Cortex of kidney (tissue), 1 donor: ENCODE measurements around the gene LTBP4.
"Not testable (repeated sequence)": the region's sequence is repeated elsewhere in the genome, so short reads cannot be mapped to it uniquely, and the experiment has no call there.

Source experiments
- DNase-seq: peaks from one replicate; lab custom pipeline; 2025; lab: John Stamatoyannopoulos, UW

The LTBP4 gene

DNA sequence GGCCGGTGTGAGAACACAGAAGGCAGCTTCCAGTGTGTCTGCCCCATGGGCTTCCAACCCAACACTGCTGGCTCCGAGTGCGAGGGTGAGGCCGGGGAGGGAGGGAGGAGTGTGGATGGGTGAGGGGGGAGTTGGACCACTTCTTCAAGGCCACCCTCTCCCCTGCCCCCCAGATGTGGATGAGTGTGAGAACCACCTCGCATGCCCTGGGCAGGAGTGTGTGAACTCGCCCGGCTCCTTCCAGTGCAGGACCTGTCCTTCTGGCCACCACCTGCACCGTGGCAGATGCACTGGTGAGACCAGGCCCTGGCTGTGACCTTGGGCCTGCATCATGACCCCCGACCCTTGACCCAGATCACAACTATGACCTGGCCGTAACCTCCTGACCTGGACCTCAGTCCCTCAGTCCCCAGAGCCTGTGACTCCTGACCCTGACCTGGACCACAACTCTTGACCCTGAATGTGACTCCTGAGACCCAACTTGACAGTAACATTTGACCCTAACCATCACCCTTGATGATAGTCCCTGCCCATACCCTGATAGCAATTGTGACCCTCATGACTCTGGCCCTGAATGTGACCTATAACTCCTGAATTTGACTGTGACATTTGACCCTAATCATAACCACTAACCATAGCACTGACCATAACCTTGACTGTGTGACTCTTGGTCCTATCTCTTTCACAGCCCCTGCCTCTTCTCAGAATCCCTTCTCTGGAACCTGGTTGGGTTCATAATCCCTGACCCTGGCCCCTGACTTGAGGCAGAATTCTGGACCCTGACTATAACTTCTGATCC lies 10.9 kb downstream of the LTBP4 start:
- no peak for DNase-seq

DNA sequence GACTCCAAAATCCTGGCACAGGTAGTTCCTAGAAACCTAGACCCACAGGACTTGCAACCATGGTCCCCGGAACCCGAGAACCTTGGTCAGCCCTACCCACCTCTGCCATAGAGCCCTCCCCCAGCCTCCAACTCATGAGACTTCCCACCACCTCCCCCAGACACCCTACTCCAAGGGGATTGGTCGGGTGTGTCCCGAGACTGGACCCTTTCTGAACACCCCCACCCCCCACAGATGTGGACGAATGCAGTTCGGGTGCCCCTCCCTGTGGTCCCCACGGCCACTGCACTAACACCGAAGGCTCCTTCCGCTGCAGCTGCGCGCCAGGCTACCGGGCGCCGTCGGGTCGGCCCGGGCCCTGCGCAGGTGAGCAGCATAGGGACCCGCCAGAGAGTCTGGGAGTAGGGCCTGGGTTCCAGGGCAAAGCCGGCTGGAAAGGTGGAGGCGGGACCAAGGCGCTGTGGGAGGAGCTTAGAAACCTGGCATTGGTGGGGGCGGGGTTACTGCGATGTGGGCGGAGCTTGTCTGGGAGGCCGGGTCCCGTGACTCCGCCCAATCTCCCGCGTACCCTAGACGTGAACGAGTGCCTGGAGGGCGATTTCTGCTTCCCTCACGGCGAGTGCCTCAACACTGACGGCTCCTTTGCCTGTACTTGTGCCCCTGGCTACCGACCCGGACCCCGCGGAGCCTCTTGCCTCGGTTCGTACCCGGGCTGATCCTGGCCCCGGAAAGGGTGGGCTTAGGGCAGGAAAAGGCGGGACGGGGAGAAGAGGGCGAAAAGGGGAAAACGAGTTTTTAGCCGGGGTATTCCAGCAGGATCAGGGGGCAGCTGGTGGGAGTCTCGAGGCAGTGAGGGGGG lies 11.9 kb downstream of the LTBP4 start:
- no peak for DNase-seq

DNA sequence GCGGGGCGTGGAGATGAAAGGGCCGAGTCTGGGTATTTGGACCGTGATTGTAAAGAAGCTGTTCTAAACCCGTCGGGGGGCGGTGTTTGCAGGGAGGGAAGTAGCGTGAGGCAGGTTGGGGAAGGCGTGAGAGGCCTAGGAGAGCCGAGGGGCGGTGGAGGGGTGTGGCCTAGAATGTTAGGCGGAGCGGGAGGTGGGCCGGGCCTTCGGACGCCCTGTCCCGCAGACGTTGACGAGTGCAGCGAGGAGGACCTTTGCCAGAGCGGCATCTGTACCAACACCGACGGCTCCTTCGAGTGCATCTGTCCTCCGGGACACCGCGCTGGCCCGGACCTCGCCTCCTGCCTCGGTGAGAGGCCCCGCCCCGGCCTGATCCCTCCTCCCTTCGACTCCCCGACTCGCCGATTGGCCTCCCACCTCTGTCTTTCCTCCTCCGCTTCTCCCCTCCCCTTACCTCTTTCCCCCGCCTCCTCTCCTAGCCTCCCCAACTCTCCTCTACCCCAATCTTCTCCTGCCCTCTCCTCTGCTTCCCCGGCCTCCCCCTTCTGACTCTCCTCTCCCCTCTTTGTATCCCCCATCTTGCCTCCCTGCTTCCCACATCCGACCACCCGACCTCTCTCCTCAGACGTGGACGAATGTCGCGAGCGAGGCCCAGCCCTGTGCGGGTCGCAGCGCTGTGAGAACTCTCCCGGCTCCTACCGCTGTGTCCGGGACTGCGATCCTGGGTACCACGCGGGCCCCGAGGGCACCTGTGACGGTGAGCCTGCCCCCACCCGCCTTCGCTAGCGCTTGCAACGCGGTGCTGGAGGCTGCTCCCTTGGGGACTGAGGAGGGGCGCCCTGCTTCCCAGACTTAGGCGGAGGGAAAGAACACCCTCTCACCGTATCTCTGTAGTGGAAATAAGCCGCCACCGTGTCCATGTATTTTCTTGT lies 12.8 kb downstream of the LTBP4 start:
- no peak for DNase-seq

DNA sequence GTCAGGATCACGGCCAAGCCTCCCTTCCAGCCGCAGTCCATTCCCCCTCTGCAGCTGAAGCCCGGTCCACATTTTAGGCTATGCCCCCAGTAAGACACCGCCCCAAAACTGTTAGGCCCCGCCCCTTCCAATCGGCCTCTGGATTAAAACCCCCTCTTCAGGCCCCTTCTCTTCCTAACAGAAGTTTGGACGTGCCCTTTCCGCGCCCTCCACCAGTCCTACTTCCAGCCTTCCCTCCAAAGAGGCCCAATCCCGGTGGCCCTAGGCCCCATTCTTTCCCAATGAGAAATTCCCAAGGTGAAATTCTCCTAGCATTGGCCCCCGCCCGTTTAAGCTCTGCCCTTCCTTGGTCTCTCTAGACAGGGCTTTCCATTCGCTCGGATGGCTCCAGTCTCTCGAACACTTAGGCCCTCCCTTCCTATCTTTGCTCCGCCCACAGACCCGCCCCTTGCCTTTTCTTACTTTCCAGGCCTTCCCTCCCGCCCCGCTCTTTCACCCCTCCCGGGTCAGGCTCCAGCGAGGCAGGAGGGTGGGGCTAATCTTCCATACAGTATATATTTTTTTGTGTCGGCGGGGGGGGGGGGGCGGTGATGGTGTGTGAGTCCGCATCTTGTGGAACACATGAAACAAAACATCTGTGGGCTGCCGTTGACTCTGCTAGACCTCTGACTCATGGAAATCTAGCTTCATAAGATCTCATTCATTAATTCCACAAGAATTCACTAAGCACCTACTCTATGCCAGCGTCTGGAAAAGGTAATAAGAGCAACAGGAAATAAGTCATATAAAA lies 13.6 kb downstream of the LTBP4 start:
- DNase-seq, result no peak

DNA sequence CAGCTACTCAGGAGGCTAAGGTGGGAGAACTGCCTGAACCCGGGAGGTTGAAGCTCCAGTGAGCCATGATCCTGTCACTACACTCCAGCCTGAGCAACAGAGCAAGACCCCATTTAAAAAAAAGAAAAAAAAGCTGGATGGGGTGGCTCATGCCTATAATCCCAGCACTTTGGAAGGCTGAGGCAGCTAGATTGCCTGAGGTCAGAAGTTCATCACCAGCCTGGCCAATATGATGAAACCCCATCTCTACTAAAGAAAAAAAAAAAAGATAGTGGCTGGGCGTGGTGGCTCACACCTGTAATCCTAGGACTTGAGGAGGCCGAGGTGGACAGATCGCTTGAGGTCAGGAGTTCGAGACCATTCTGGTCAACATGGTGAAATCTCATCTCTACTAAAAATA lies 15.0 kb downstream of the LTBP4 start:
- no peak for DNase-seq

DNA sequence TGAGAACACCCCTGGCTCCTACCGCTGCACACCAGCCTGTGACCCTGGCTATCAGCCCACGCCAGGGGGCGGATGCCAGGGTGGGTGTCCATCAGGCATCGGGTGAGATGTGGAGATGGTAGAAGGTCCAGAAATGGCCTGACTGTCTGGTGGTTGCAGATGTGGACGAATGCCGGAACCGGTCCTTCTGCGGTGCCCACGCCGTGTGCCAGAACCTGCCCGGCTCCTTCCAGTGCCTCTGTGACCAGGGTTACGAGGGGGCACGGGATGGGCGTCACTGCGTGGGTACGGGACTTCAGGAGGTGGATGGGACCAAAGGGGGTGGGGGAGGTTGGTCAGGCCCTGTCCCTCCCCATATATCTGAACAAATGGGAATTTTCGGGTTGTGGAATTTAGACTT lies 15.8 kb downstream of the LTBP4 start:
- no peak for DNase-seq

DNA sequence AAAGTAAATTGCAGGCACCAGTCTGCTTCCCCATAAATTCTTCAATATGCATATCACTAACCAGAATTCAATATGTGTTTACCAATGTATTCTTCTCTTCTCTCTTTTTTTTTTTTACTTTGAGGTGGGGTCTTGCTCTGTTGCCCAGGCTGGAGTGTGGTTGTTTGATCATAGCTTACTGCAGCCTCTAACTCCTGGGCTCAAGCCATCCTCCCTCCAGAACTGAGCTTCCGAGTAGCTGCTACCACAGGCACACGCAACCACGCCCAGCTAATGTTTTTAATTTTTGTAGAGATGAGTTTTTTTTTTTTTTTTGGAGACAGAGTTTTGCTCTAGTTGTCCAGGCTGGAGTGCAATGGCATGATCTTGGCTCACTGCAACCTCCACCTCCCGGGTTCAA lies 16.8 kb downstream of the LTBP4 start:
- DNase-seq, result no peak

DNA sequence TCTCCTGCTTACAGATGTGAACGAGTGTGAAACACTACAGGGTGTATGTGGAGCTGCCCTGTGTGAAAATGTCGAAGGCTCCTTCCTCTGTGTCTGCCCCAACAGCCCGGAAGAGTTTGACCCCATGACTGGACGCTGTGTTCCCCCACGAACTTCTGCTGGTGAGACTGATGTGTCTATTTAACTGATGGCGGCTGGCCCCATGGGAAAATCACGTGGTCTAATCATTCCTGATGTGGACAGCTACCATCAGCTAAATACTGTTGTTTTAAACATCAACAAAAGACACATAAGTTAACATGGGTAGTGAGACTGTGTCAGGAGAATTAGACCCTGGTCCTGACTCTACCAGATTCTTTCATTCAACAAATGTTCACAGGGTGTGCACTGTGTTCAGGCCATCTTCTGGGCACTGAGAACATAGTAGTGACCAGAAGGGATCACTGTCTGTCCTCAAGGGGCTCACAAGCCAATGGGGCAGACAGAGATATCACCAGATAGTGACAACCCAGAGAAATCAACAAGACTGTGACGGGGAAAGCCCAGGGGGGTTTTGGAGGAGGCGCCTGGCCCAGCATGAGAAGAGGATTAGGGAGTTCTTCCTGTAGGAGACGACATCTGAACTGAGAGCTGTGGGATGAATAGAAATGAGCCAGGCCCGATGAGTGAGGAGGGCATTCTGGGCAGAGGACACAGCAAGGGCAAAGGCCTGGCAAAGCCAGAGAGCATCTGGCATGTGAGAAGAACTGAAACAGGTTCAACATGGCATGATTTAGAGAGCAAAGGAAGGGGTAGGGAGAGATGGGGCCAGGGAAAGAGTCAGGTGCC lies 18.4 kb downstream of the LTBP4 start:
- DNase-seq, result no peak

DNA sequence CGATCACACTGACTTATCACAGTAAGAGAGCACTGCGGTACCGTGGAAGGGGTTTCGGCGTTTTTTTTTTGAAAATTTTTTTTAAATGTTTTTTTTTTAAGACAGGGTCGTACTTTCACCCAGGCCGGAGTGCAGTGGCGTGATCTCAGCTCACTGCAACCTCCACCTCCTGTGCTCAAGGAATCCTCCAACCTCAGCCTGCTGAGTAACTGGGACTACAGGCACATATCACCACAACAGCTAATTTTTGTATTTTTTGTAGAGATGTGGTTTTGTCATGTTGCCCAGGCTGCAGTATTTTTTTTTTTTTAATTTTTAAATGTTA lies 19.0 kb downstream of the LTBP4 start:
- no peak for DNase-seq

DNA sequence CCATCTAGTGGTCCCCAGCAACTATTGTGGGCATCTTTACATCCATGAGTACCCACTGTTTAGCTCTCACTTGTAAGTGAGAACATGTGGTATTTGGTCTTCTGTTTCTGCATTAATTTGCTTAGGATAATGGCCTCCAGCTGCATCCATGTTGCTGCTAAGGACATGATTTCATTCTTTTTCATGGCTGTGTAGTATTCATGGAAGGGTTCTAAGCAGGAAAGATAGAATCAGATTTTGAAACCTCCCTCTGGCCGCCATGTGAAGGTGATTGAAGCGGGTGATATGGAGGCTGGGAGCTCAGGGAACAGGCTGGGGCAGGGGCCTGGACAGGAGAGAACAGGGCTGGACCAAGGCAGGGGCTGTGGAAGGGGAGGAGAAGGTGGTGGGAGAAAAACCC lies 20.1 kb downstream of the LTBP4 start:
- DNase-seq, result no peak

DNA sequence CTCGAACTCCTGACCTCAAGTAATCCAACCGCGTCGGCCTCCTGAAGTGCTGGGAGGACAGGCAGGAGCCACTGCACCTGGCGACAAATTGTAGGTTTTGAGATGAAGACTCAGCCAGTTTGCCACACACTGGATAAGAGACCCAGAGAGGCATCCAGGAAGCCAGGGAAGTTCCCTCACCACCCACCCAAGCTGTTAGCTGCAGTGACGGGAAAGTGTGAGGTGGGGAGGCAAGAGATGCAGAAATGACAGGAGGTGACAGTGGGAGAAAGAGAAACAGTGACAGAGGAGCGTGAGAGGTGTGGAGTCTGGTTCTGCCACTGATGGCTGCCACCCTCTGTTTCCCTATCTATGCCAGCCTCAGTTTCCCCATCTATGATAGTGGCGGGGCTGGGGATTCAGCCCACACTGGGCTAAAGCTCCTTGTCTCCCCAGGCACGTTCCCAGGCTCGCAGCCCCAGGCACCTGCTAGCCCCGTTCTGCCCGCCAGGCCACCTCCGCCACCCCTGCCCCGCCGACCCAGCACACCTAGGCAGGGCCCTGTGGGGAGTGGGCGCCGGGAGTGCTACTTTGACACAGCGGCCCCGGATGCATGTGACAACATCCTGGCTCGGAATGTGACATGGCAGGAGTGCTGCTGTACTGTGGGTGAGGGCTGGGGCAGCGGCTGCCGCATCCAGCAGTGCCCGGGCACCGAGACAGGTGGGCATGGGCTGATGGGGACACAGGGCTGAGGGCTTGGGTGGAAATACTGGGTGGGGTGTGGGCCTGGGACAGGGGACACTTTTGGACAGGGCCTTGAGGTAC lies 21.0 kb downstream of the LTBP4 start:
- no peak for DNase-seq

DNA sequence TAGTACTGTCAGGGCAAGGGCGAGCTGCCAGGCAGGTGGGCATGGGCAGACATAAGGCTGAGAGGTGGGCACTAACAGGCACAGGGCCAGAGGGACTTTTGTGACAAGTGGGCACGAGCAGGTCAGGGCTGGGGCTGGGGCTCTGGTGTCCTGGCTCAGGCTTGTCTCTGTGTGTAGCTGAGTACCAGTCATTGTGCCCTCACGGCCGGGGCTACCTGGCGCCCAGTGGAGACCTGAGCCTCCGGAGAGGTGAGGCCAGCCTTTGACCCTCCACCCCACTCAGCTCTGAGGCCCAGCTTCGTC lies 21.6 kb downstream of the LTBP4 start:
- no peak for DNase-seq

DNA sequence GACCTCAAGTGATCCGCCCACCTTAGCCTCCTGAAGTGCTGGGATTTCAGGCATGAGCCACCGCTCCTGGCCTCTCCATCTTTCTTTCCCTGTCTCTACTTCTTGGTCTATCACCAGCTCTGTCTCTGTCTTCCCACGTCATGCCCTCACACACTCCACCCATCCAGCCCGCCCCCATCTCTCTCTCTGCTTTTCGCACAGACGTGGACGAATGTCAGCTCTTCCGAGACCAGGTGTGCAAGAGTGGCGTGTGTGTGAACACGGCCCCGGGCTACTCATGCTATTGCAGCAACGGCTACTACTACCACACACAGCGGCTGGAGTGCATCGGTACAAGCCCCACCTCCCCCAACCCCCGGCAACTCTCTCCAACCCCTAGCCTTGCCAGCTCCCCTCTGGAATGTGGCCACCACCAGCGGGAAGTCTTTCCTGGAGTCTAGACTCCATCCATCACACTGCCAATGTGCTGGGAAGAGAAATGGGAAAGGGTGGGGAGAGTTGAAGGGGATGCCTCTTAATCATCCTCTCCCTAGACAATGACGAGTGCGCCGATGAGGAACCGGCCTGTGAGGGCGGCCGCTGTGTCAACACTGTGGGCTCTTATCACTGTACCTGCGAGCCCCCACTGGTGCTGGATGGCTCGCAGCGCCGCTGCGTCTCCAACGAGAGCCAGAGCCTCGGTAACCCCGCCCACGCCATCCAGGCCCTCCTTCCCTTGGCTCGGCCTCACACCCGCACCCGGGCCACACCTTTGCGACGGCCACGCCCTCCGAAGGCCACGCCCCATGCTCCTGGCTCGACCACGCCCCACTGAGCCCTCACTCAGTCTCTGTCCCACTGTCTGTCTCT lies 22.5 kb downstream of the LTBP4 start:
- no peak for DNase-seq

DNA sequence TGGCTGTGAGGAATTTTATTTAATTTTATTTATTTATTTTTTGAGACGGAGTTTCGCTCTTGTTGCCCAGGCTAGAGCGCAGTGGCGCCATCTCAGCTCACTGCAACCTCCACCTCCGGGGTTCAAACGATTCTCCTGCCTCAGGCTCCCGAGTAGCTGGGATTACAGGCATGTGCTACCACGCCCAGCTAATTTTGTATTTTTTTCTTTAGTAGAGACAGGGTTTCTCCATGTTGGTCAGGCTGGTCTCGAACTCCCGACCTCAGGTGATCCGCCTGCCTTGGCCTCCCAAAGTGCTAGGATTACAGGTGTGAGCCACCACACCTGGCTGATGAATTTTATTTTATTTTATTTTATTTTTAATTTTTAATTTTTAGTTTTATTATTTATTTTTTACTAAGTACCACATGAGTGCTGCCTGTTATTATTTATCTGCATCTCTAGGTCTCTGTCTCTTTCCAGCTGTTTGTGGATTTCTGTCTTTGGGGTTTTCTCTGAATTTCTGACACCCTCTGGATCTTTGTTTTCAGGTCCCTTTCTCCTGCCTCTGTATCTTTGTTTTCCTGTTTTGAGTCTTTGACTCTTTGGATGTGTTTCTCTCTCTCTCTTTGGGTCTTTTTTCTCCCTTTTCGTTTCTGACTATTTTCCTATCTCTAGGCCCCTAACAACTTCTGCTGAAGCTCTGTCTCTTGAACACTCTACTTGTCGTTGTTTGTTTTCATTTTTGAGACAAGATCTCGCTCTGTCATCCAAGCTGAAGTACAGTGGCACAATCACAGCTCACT lies 23.4 kb downstream of the LTBP4 start:
- DNase-seq, result not testable (repeated sequence)

DNA sequence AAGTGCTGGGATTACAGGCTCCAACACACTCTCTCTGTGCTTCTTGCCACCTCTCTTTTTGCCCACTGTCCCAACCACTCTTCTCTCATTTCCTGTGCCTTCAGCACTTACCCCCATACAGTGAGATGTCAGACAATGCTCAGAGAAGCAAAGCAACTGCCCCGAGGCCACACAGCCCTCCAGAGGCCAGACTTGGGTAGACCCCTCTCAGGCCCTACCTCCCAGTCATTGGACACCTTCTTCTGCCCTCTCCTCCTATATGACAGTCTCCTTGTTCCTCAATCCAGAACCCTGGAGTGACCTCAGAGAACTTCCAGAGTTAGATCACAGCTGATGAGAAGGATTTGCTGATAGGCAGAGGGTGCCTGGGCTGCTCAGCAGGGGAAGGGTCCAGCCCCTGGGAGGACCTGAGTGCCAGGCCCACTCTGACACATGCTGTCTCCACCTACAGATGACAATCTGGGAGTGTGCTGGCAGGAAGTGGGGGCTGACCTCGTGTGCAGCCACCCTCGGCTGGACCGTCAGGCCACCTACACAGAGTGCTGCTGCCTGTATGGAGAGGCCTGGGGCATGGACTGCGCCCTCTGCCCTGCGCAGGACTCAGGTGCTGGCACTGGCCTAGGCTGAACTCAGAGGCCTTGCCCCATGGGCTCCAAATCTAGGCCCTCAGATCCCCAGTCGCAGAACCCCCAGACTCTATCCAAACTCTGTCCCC lies 24.4 kb downstream of the LTBP4 start:
- no peak for DNase-seq

DNA sequence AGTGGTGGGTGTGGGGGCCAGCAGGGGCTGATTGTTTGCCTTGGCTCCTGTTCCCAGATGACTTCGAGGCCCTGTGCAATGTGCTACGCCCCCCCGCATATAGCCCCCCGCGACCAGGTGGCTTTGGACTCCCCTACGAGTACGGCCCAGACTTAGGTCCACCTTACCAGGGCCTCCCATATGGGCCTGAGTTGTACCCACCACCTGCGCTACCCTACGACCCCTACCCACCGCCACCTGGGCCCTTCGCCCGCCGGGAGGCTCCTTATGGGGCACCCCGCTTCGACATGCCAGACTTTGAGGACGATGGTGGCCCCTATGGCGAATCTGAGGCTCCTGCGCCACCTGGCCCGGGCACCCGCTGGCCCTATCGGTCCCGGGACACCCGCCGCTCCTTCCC lies 25.7 kb downstream of the LTBP4 start:
- no peak for DNase-seq

DNA sequence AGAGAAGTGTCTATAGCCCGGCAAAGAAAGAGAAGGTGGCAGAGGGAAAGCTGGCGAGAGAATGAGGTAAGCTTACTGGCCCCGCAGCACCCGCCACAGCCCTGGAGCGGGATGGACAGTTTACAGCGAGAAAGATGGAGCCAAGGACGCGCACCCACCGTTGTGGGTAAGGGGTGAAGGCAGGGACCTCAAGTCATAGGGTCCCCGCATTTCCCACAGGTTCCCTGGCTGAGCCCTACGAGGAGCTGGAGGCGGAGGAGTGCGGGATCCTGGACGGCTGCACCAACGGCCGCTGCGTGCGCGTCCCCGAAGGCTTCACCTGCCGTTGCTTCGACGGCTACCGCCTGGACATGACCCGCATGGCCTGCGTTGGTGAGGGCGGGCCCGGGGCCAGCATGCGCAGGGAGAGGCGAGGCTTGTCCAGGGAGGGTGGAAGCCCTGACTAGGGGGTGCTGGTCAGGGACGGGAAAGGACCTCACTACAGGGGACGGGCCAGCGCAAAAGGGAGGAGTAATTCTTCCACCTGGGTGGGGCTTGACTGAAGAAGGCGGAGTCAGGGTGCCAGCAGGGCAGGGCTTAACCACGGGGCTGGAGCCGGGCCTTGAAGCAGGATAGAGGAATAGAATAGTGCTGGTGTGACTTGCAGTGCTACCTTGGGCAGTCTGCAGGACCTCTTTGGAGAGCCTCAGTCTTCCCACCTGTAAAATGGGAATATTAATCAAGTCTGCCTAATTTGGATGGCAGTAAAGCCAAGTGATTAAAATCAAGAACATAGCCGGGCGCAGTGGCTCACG lies 26.5 kb downstream of the LTBP4 start:
- DNase-seq, result no peak
